HEK293 (cell line): ENCODE data around the gene CHST15.

ENCODE experiments used
- CTCF ChIA-PET: fragments of 350-600 bp; formaldehyde crosslinking; extraction: SDS; loops from one replicate; lab custom pipeline; 2021; ENCODE audit warnings: antibody characterized with exemption; lab: Yijun Ruan, JAX
- POLR2A ChIA-PET: fragments of 300-600 bp; formaldehyde crosslinking; extraction: SDS; loops from one replicate; lab custom pipeline; 2020; ENCODE audit warnings: antibody characterized with exemption, inconsistent platforms; lab: Yijun Ruan, JAX
- H3K27ac ChIP-seq: fragments of 200-500 bp; sonication (Bioruptor generic); 2 replicates; pipeline ENCODE4 v1.5.1; 2014; ENCODE audit warnings: low read depth, low read length, control low read depth, inconsistent platforms; ENCODE audit errors: extremely low read depth
- H3K36me3 ChIP-seq, 2 experiments: fragments of 200-500 bp in 1 of 2; sonication (Bioruptor generic) in 1 of 2; 1 replicate in 1 of 2; 2 replicates in 1 of 2; pipeline ENCODE4 v1.5.1; 2014 to 2017; ENCODE audit warnings: inconsistent platforms in 2 of 2, low read length in 2 of 2; ENCODE audit not compliant: control insufficient read depth in 2 of 2, insufficient read depth in 1 of 2
- H3K4me1 ChIP-seq: fragments of 200-500 bp; sonication (Bioruptor generic); 2 replicates; pipeline ENCODE4 v1.5.1; 2014; ENCODE audit warnings: mild to moderate bottlenecking, low read length, inconsistent platforms; ENCODE audit not compliant: control insufficient read depth, insufficient read depth
- H3K4me3 ChIP-seq: 2 replicates; pipeline ENCODE4 v1.5.1; 2011; ENCODE audit warnings: low read depth, mild to moderate bottlenecking, control low read depth, low read length, moderate library complexity
- H3K9me3 ChIP-seq: fragments of 200-500 bp; sonication (Bioruptor generic); 2 replicates; pipeline ENCODE4 v1.5.1; 2014; ENCODE audit warnings: low read depth, low read length, inconsistent platforms; ENCODE audit not compliant: control insufficient read depth, insufficient read depth
- KLF9 ChIP-seq: fragments of 450-650 bp; formaldehyde crosslinking; IDR thresholded peaks from 2 replicates; pipeline ENCODE4 v1.5.1; 2016; ENCODE audit warnings: missing biosample characterization, missing genetic modification characterization, low read depth
- MZF1 ChIP-seq: fragments of 450-650 bp; formaldehyde crosslinking; IDR thresholded peaks from 2 replicates; pipeline ENCODE4 v1.5.1; 2017; ENCODE audit warnings: missing biosample characterization, missing genetic modification characterization, borderline replicate concordance
- PATZ1 ChIP-seq: fragments of 450-650 bp; formaldehyde crosslinking; IDR thresholded peaks from 2 replicates; pipeline ENCODE4 v1.5.1; 2016; ENCODE audit warnings: missing biosample characterization, missing genetic modification characterization
- SETDB1 ChIP-seq: IDR thresholded peaks from one replicate; pipeline ENCODE4 v1.6.1; 2017; ENCODE audit warnings: mild to moderate bottlenecking, low read length, moderate library complexity, mixed read lengths; ENCODE audit not compliant: insufficient read length
- TRIM28 ChIP-seq: IDR thresholded peaks from 2 replicates; pipeline ENCODE4 v1.6.1; 2011; ENCODE audit warnings: low read length, control low read depth, borderline replicate concordance
- ZBTB1 ChIP-seq: fragments of 450-650 bp; formaldehyde crosslinking; IDR thresholded peaks from 2 replicates; pipeline ENCODE4 v1.5.1; 2016; ENCODE audit warnings: missing biosample characterization, missing genetic modification characterization
- ZNF148 ChIP-seq: fragments of 450-650 bp; formaldehyde crosslinking; IDR thresholded peaks from 2 replicates; pipeline ENCODE4 v1.5.0; 2017; ENCODE audit warnings: missing biosample characterization, missing genetic modification characterization, borderline replicate concordance
- ZNF23 ChIP-seq: fragments of 450-650 bp; formaldehyde crosslinking; IDR thresholded peaks from 2 replicates; pipeline ENCODE4 v1.5.1; 2016; ENCODE audit warnings: missing biosample characterization, missing genetic modification characterization, borderline replicate concordance
- ZNF239 ChIP-seq: fragments of 450-650 bp; formaldehyde crosslinking; IDR thresholded peaks from 2 replicates; pipeline ENCODE4 v1.5.1; 2016; ENCODE audit warnings: missing biosample characterization, missing genetic modification characterization
- ZNF248 ChIP-seq: fragments of 450-650 bp; formaldehyde crosslinking; IDR thresholded peaks from 2 replicates; pipeline ENCODE4 v1.5.1; 2017; ENCODE audit warnings: missing biosample characterization, missing genetic modification characterization
- ZNF266 ChIP-seq: fragments of 450-650 bp; formaldehyde crosslinking; IDR thresholded peaks from 2 replicates; pipeline ENCODE4 v1.5.1; 2016; ENCODE audit warnings: missing biosample characterization, missing genetic modification characterization, low read depth
- ZNF37A ChIP-seq: fragments of 450-650 bp; IDR thresholded peaks from 2 replicates; pipeline ENCODE4 v1.5.1; 2018; ENCODE audit warnings: missing biosample characterization, missing genetic modification characterization
- ZNF433 ChIP-seq: fragments of 450-650 bp; formaldehyde crosslinking; IDR thresholded peaks from 2 replicates; pipeline ENCODE4 v1.5.1; 2016; ENCODE audit warnings: missing biosample characterization, missing genetic modification characterization, low read depth
- ZNF629 ChIP-seq: fragments of 450-650 bp; formaldehyde crosslinking; IDR thresholded peaks from 2 replicates; pipeline ENCODE4 v1.5.1; 2017; ENCODE audit warnings: missing biosample characterization, missing genetic modification characterization
- ZNF645 ChIP-seq: fragments of 450-650 bp; formaldehyde crosslinking; IDR thresholded peaks from 2 replicates; pipeline ENCODE4; 2016; ENCODE audit warnings: missing biosample characterization, missing genetic modification characterization
- ZNF76 ChIP-seq: fragments of 450-650 bp; formaldehyde crosslinking; IDR thresholded peaks from 2 replicates; pipeline ENCODE4; 2016; ENCODE audit warnings: low read depth, missing biosample characterization, missing genetic modification characterization, borderline replicate concordance
- ZNF776 ChIP-seq: fragments of 450-650 bp; formaldehyde crosslinking; IDR thresholded peaks from 2 replicates; pipeline ENCODE4 v1.5.0; 2017; ENCODE audit warnings: missing biosample characterization, missing genetic modification characterization, borderline replicate concordance
- ZNF837 ChIP-seq: fragments of 450-650 bp; formaldehyde crosslinking; IDR thresholded peaks from 2 replicates; pipeline ENCODE4 v1.5.1; 2016; ENCODE audit warnings: missing biosample characterization, missing genetic modification characterization
- ZSCAN18 ChIP-seq: fragments of 450-650 bp; formaldehyde crosslinking; IDR thresholded peaks from 2 replicates; pipeline ENCODE4 v1.5.1; 2016; ENCODE audit warnings: missing biosample characterization, missing genetic modification characterization
- ZSCAN4 ChIP-seq: fragments of 450-650 bp; formaldehyde crosslinking; IDR thresholded peaks from 2 replicates; pipeline ENCODE4 v1.5.1; 2017; ENCODE audit warnings: missing biosample characterization, missing genetic modification characterization

CHST15 gene

GRCh38 chr10:124074501-124075109 is 18.8 kb downstream of the CHST15 start:
- H3K9me3 ChIP-seq = no peaks in the 10 kb centered on the region
- no peak overlapping the region for H3K4me3 ChIP-seq
- CTCF ChIA-PET = interaction anchor here (1.1 kb wide), 1 partner anchor 314 kb away, joined by 3 read pairs; no protein-coding TSS in a partner anchor
- no peak for TF ChIP-seq MZF1
- TF ChIP-seq ZNF239 (tag by site-specific recombination) = no peak
- TF ChIP-seq ZNF433 = no peak
- no peak for TF ChIP-seq TRIM28
- no peak for TF ChIP-seq ZNF266 (tag by site-specific recombination)
- TF ChIP-seq ZBTB1 (tag by site-specific recombination) = no peak
- no peak for TF ChIP-seq ZNF37A
- no peak for TF ChIP-seq SETDB1
- no peak for TF ChIP-seq ZNF248 (tag by site-specific recombination)
- TF ChIP-seq ZNF23 (tag by site-specific recombination) = no peak
- TF ChIP-seq ZNF148 (tag by site-specific recombination) = no peak
- TF ChIP-seq ZNF776 (tag by site-specific recombination) = no peak
- no peak for TF ChIP-seq KLF9 (tag by site-specific recombination)
- no peak for TF ChIP-seq ZNF629
- no peak for TF ChIP-seq ZNF645 (tag by site-specific recombination)
- no peak for TF ChIP-seq PATZ1 (tag by site-specific recombination)
- TF ChIP-seq ZNF837 (tag by site-specific recombination) = no peak
- no peak for TF ChIP-seq ZSCAN4 (tag by site-specific recombination)
- no peak for TF ChIP-seq ZNF76 (tag by site-specific recombination)
- TF ChIP-seq ZSCAN18 (tag by site-specific recombination) = no peak
- TF ChIP-seq, all 188 proteins: peak for 0
- no peaks in the 10 kb centered on the region for H3K36me3 ChIP-seq
- H3K4me1 ChIP-seq = peaks cover 6% of the 10 kb centered on the region; the same call in 1 of the 2 replicates
- no peak overlapping the region for H3K27ac ChIP-seq
- POLR2A ChIA-PET = no interaction called here
